Measurements from ENCODE around the gene SLC35A4. TPM values are rescaled to one million over a fixed set of nuclear protein-coding genes. Genes with fewer than 3 reads are reported as not detected.

The SLC35A4 gene
- total RNA-seq, 3 donors from 2014 or later: 65.5 to 96.9 (median 93.8) TPM

DNA sequence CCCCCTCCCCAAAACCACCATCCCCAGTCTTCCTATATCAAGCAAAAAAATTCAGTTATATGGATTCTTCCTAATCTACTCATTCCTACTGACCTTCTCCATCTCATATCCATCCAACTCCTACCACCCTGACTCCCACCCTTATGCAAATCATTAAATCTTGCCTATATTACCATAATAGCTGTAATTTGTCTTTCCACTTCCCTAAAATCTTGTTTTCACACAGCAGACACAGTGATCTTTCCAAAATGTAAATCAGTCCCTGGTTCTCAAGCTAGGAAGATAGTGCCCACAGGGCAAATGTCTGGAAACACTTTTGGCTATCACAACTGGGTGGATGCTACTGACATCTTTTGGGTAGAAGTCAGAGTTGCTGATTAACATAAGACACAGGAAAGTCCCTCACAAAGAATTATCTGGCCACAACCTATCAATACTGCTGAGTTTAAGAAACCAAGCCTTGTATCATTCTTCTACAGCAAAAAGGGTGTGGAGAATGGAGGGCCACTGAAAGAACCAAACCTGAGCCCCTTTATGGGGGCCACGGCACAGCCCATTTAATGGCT lies 8.8 kb upstream of the SLC35A4 start:
- peaks cover 22% of the 10 kb centered on the region for H3K4me1 ChIP-seq (ENCODE audit: low read depth)
- no peak for TF ChIP-seq CTCF (IDR thresholded peaks at IDR 0.05)
- H3K9me3 ChIP-seq: no peaks in the 10 kb centered on the region
- no peak for DNase-seq
- no peak for ATAC-seq
- intact Hi-C loops (cut with DNase I, micrococcal nuclease): no loop called here
- no peak overlapping the region for H3K4me3 ChIP-seq
- no peaks in the 10 kb centered on the region for H3K36me3 ChIP-seq (ENCODE audit: low read depth)

GRCh38 chr5:140556438-140556837 lies 8.2 kb upstream of the SLC35A4 start:
- Histone ChIP-seq H3K4me3 (no peak overlapping the region), H3K4me1 (ENCODE audit: low read depth) (peaks cover 22% of the 10 kb centered on the region), H3K9me3 (no peaks in the 10 kb centered on the region), H3K36me3 (ENCODE audit: low read depth) (no peaks in the 10 kb centered on the region)
- no peak for DNase-seq
- intact Hi-C loops (cut with DNase I, micrococcal nuclease): no loop called here
- peak; percentile 25 for ATAC-seq
- TF ChIP-seq CTCF (IDR thresholded peaks at IDR 0.05): no peak

DNA sequence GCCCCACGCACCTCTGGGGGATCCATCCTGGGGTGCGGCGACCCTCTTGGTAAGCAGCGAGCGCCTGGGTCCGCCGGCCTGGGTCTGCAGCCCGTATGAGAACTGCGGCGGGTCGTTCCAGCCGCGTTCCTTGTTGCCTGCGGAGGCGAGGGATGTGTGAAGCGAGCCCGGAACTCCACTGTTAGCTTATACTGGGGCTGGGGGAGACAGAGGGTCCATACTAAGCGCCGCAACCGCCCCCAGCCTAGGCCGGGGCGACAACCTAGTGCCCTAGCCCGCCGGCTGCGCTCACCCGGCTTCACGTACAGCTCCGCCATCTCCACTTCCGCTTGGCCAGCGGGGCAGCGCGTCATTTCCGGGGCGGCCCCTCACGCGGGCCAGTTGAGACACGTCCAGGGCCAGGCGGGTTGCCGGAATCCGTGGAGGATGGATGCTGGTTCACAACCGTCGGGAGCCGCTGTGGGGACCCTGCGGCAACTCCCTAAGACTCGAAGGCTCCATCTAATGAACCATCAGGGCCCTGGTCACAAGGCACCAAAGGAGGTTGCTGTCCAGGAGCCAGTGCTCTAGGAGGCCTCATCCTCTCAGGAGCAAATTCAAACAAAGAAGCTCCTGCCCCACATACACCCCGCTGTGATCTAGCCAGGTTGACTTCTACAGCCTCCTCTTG lies 7.4 kb upstream of the SLC35A4 start, which contains the start of gene SRA1:
Gene SRA1 (minus strand): TSS at position 338 of the 670 bp plus-strand sequence. CDS start 21 bp downstream, at position 317.
- H3K4me3 ChIP-seq: peak within 1 kb of the TSS; percentile 52
- DNase-seq (peak; percentile 95 to 96 (median 96)), ATAC-seq (peak; percentile 96)
- no peak for TF ChIP-seq CTCF (IDR thresholded peaks at IDR 0.05)
- H3K9me3 ChIP-seq: no peaks in the 10 kb centered on the region
- H3K4me1 ChIP-seq (ENCODE audit: low read depth): peaks cover 22% of the 10 kb centered on the region
- no peaks in the 10 kb centered on the region for H3K36me3 ChIP-seq (ENCODE audit: low read depth)
- intact Hi-C loops (cut with DNase I, micrococcal nuclease): no loop called here

- H3K9me3 ChIP-seq: no peaks in the 10 kb centered on the region
- intact Hi-C loops (cut with DNase I, micrococcal nuclease): no loop called here
- DNase-seq (no peak), ATAC-seq (no peak)
- H3K4me3 ChIP-seq: no peak overlapping the region
- peaks cover 25% of the 10 kb centered on the region for H3K4me1 ChIP-seq (ENCODE audit: low read depth)
- no peaks in the 10 kb centered on the region for H3K36me3 ChIP-seq (ENCODE audit: low read depth)
- no peak for TF ChIP-seq CTCF (IDR thresholded peaks at IDR 0.05)
These were observed 6.7 kb upstream of the SLC35A4 start for GRCh38 chr5:140557965-140558364.

- Histone ChIP-seq H3K9me3 (no peaks in the 10 kb centered on the region), H3K4me1 (ENCODE audit: low read depth) (peaks cover 28% of the 10 kb centered on the region), H3K36me3 (ENCODE audit: low read depth) (no peaks in the 10 kb centered on the region), H3K4me3 (no peak overlapping the region)
- intact Hi-C loops (cut with DNase I, micrococcal nuclease): no loop called here
- ATAC-seq: no peak
- TF ChIP-seq CTCF (IDR thresholded peaks at IDR 0.05): no peak
- no peak for DNase-seq
These were observed 6.1 kb upstream of the SLC35A4 start for GRCh38 chr5:140558542-140558941.
